Activated CD4-positive, alpha-beta memory T cell treated with anti-CD3 and anti-CD28 coated beads for 36 hours (primary cell): Measurements from ENCODE around the gene ME3. TPM values are rescaled to one million over a fixed set of nuclear protein-coding genes. Genes with fewer than 3 reads are reported as not detected.

ENCODE experiments used
- CTCF ChIA-PET: fragments of 350-600 bp; sonication (Branson Sonifier 250); formaldehyde crosslinking; loops from one replicate; lab custom pipeline; 2021; ENCODE audit warnings: antibody characterized with exemption, inconsistent platforms; lab: Charles Lee
- POLR2A ChIA-PET: fragments of 350-600 bp; sonication (Branson Sonifier 250); formaldehyde crosslinking; loops from one replicate; lab custom pipeline; 2021; ENCODE audit warnings: antibody characterized with exemption; lab: Charles Lee
- DNase-seq: peaks from one replicate; pipeline ENCODE4 v3.0.0-alpha.2; 2020
- H3K27ac Mint-ChIP-seq: one replicate; pipeline ENCODE4 v1.8.0; 2021; ENCODE audit warnings: mixed read lengths
- H3K27me3 Mint-ChIP-seq: one replicate; pipeline ENCODE4 v1.8.0; 2021; ENCODE audit warnings: mixed read lengths
- H3K36me3 Mint-ChIP-seq: one replicate; pipeline ENCODE4 v1.8.0; 2021; ENCODE audit warnings: mixed read lengths
- H3K4me1 Mint-ChIP-seq: one replicate; pipeline ENCODE4 v1.8.0; 2021; ENCODE audit warnings: low read depth, mixed read lengths
- H3K4me3 Mint-ChIP-seq: one replicate; pipeline ENCODE4 v1.8.0; 2021; ENCODE audit warnings: mild to moderate bottlenecking, mixed read lengths
- H3K9me3 Mint-ChIP-seq: one replicate; pipeline ENCODE4 v1.8.0; 2021; ENCODE audit warnings: mixed read lengths
- intact Hi-C: fragments of 100-400 bp; cut with micrococcal nuclease; formaldehyde crosslinking; loops from one replicate; pipeline ENCODE4 v1.15.1; 2023
- total RNA-seq, 2 experiments: library from RNA; stranded (reverse); gene quantifications; one replicate each; pipeline ENCODE4 v1.2.3, GENCODE V29; 2021

ME3 gene
- total RNA-seq, 2 experiments from 2014 or later = 2.3 to 2.8 TPM

DNA sequence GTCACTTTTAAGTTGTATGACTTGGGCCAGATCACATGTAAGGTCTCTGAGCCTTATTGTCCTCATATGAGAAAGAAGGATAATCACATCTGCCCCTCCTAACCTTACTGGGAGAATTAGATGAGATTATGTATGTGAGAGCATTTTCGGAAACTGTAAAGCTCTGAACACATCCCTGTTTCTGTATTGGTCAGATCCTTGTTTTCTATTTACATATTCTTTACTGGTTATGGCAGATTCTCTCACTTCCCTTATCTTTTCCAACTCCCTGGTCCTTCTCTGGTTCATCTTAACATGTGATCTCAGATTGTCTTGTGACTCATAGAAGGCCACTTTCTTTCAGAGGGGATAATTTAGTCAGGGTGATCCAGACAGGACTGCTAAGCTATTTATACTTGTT lies 255.9 kb downstream of the ME3 start:
- ChIA-PET POLR2A (no interaction called here), CTCF (no interaction called here)
- Mint-ChIP-seq H3K4me3 (no peak overlapping the region), H3K36me3 (no peaks in the 10 kb centered on the region), H3K27me3 (no peaks in the 10 kb centered on the region), H3K27ac (no peak overlapping the region), H3K4me1 (peaks cover 6% of the 10 kb centered on the region), H3K9me3 (no peaks in the 10 kb centered on the region)
- DNase-seq = no peak
- intact Hi-C loops = loop anchor here (5.0 to 10.0 kb wide), 3 partner anchors 202 to 562 kb away; partner anchors contain the start of gene CCDC83

DNA sequence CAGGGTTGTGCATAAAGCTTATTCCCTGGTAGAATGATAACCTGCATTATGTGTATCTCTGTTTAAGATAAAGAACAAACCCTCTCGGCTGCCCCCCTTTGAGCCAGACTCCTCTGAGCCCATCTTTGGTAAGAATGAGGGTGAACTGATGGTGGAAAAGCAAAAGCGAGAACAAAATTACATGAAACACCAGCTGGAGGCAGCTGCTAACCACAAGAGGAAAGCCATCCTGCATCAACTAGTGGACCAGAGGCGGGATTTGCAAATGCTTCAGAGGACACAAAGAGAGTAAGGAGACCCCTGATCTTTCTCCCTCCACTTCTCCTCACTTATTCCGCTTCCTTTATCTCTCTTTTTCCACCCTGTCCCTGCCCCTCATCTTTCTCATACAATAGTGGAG lies 257.4 kb downstream of the ME3 start:
- Mint-ChIP-seq H3K9me3 (no peaks in the 10 kb centered on the region), H3K27me3 (no peaks in the 10 kb centered on the region), H3K27ac (no peak overlapping the region), H3K4me1 (peaks cover 6% of the 10 kb centered on the region), H3K4me3 (no peak overlapping the region), H3K36me3 (no peaks in the 10 kb centered on the region)
- ChIA-PET POLR2A (no interaction called here), CTCF (no interaction called here)
- DNase-seq = no peak
- intact Hi-C loops = loop anchor here (5.0 to 10.0 kb wide), 3 partner anchors 200 to 560 kb away; partner anchors contain the start of gene CCDC83

DNA sequence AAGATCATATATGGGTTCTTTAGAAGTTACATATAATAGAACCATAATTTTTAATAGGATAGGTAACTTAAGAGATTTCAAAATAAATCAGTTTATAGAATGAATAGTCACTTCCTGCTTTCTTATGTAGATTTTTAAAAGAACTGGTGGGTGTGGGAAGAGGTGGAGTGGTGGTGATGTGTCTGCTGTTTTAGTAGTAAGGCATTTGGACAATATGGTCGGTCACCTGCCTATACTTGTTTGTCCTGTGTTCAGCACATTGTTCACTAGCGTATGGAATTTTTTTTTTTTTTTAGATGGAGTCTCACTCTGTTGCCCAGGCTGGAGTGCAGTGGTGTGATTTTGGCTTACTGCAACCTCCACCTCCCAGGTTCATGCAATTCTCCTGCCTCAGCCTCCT lies 258.4 kb downstream of the ME3 start:
- Mint-ChIP-seq H3K36me3 (no peaks in the 10 kb centered on the region), H3K27ac (no peak overlapping the region), H3K4me3 (no peak overlapping the region), H3K4me1 (peaks cover 6% of the 10 kb centered on the region), H3K27me3 (no peaks in the 10 kb centered on the region), H3K9me3 (no peaks in the 10 kb centered on the region)
- DNase-seq = no peak
- ChIA-PET CTCF (no interaction called here), POLR2A (no interaction called here)
- intact Hi-C loops = loop anchor here (10.0 kb wide), 2 partner anchors 199 to 559 kb away; partner anchors contain the start of gene CCDC83

DNA sequence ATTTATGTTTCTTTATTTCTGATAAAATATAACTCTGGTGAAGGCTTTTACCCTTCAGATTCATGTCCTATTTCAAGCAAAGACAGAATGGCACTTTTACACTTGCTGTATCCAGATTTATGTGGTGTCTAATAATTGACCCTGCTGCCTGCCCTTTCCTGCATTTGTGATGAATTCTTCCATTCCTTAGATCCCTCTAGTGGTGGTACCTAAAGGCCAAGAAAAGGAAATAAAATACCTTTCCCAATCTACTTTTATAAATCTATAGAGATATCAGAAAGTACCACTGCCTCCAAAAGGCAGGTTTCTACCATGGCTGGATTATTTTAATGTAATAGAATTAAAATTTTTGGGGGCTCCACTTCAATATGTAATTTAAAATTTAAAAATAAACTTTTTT lies 263.6 kb downstream of the ME3 start:
- CTCF ChIA-PET = no interaction called here
- Mint-ChIP-seq H3K27me3 (no peaks in the 10 kb centered on the region), H3K4me3 (no peak overlapping the region), H3K9me3 (no peaks in the 10 kb centered on the region), H3K4me1 (no peaks in the 10 kb centered on the region), H3K27ac (no peak overlapping the region), H3K36me3 (no peaks in the 10 kb centered on the region)
- intact Hi-C loops = no loop called here
- POLR2A ChIA-PET = no interaction called here
- DNase-seq = no peak

DNA sequence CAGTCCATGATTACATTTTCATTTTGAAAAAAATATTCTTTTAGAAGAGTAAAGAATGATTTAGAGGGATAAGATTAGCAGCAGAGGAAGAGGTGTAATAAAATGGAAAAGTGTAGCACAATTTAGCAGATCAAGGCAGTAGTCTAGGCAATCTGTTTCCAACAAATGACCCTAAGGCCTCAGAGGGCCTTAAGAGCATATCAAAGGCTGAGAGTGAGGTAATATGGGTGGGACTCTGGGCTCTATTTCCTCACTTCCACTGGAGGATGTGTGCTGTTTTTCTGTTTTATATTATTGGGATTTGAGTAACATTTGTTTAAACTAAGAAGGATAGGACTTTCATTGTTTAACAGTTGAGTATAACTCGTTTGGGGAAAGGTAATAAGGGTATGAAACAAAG lies 269.0 kb downstream of the ME3 start:
- POLR2A ChIA-PET = no interaction called here
- Mint-ChIP-seq H3K36me3 (no peaks in the 10 kb centered on the region), H3K9me3 (no peaks in the 10 kb centered on the region)

DNA sequence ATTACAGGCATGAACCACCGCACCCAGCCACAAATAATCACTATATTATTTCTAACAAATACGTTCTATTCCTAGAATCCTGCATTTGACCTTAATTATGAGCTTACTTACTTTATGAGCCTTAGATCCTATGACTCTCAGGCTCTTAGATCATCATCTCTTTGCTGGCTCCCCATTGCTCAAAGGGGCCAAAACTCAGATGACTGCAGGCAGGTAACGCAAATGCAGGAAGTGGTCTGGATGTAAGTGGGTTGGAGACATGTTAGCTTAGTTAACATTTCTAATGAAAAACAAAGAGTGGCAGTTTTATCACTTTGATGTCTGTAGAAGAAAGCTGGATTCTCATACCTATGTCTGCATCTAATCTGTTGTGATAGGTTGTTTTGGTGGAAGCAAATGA lies 274.3 kb downstream of the ME3 start:
- intact Hi-C loops = no loop called here
- Mint-ChIP-seq H3K4me1 (no peaks in the 10 kb centered on the region), H3K36me3 (peaks cover 1% of the 10 kb centered on the region), H3K27me3 (no peaks in the 10 kb centered on the region), H3K9me3 (no peaks in the 10 kb centered on the region), H3K4me3 (no peak overlapping the region), H3K27ac (no peak overlapping the region)
- POLR2A ChIA-PET = no interaction called here
- DNase-seq = no peak
- CTCF ChIA-PET = interaction anchor here (0.6 kb wide), 1 partner anchor 517 kb away, joined by 7 read pairs; no protein-coding TSS in a partner anchor

More for the DNA sequence above, 269.0 kb downstream of the ME3 start:
- H3K27ac Mint-ChIP-seq = no peak overlapping the region
- H3K27me3 Mint-ChIP-seq = no peaks in the 10 kb centered on the region
- no peak overlapping the region for H3K4me3 Mint-ChIP-seq
- intact Hi-C loops = no loop called here
- CTCF ChIA-PET = no interaction called here
- no peak for DNase-seq
- no peaks in the 10 kb centered on the region for H3K4me1 Mint-ChIP-seq

DNA sequence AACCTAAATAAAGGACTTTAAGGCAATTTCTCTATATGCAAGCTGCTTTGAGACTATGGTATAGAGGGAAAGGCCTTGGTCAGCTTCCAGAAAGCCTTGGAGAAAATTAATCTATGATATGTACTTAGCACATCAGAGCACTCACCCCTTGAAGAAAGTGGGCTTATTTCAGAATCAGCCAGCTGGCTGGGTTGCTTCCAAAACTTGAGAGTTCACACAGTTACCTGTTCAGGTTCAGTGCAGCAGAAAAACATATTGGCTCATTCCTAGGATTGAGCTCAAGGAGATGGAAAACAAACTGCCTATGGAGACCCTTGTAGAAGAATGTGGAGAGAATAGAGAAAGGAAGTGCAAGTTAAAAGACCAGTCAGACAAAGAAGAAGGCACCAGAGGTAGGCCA lies 275.1 kb downstream of the ME3 start:
- intact Hi-C loops = no loop called here
- H3K9me3 Mint-ChIP-seq = no peaks in the 10 kb centered on the region
- H3K27me3 Mint-ChIP-seq = no peaks in the 10 kb centered on the region
- H3K4me3 Mint-ChIP-seq = no peak overlapping the region
- no peaks in the 10 kb centered on the region for H3K4me1 Mint-ChIP-seq
- CTCF ChIA-PET = no interaction called here
- POLR2A ChIA-PET = no interaction called here
- DNase-seq = no peak
- peaks cover 1% of the 10 kb centered on the region for H3K36me3 Mint-ChIP-seq
- no peak overlapping the region for H3K27ac Mint-ChIP-seq

DNA sequence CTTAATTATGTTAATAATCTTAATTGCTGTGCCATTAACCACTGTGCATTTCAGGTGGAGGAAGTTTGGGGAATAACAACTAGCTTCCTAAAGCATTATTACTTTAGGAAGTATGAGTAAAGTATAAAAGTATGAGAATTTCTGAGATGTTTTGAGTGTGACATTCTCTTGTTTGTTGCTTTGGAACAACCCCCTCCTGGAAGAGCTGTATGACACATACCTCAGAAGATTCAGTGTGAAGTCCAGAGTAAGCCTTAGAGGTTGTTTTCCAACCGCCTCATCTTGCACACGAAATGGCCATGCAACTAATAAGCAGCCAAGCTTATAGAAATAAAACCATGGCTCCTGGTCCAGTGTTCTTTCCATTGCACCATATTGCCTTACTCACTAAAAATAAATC lies 276.0 kb downstream of the ME3 start:
- H3K36me3 Mint-ChIP-seq = peaks cover 1% of the 10 kb centered on the region
- intact Hi-C loops = no loop called here
- ChIA-PET CTCF (no interaction called here), POLR2A (no interaction called here)
- DNase-seq = no peak
- no peak overlapping the region for H3K4me3 Mint-ChIP-seq
- H3K4me1 Mint-ChIP-seq = no peaks in the 10 kb centered on the region
- no peak overlapping the region for H3K27ac Mint-ChIP-seq
- no peaks in the 10 kb centered on the region for H3K9me3 Mint-ChIP-seq
- H3K27me3 Mint-ChIP-seq = no peaks in the 10 kb centered on the region

DNA sequence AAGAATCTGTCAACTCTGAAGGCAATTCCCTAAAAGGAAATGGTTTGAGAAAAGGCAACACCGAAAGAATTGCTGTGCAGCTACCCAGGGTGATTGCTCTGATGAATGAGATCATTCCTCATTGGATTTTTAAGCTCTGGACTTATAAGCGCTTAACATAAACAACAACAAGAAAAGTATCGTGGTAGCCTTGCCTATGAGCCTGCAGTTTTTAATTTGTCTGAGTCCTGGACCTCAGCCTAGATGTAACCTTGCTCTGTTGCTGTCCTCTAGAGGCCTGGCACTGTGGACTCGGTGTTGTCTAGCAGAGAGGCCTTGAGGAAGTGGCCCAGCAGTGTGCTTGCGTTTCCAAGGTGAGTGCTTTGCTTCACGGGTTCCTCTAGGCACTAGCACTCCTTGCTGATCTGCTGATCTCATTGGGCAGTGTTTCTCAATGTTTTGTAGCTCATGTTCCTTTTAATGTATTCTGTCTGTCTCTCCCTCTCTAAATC lies 277.3 kb downstream of the ME3 start:
- no peaks in the 10 kb centered on the region for H3K4me1 Mint-ChIP-seq
- ChIA-PET POLR2A (no interaction called here), CTCF (no interaction called here)
- peaks cover 1% of the 10 kb centered on the region for H3K36me3 Mint-ChIP-seq
- no peaks in the 10 kb centered on the region for H3K27me3 Mint-ChIP-seq
- no peak overlapping the region for H3K4me3 Mint-ChIP-seq
- no peaks in the 10 kb centered on the region for H3K9me3 Mint-ChIP-seq
- H3K27ac Mint-ChIP-seq = no peak overlapping the region
- intact Hi-C loops = no loop called here
- DNase-seq = no peak

Other genes with a start within 250 kb of the ME3 start
- gene PRSS23, start 127.9 kb upstream of the ME3 start, total RNA-seq = 1 to 10 TPM; 1.9 to 2.3 TPM